Subcutaneous adipose tissue (tissue), 4 donors: ENCODE measurements around the gene CLCNKB. TPM values are rescaled to one million over a fixed set of nuclear protein-coding genes. Genes with fewer than 3 reads are reported as not detected.

Experiments used
- total RNA-seq, 4 donors: library from RNA; depleted of rRNA; stranded (reverse); fragments of >200 nt; gene quantifications; one replicate each; pipeline ENCODE4 v1.1.0, GENCODE V29; 2016
- TF ChIP-seq, protein P1 (sequence below): fragments of 450-650 bp; IDR thresholded peaks from one replicate; pipeline ENCODE4 v1.5.1; 2016; ENCODE audit warnings: low read depth, mild to moderate bottlenecking, control low read depth, antibody characterized with exemption, moderate library complexity

CLCNKB gene
- total RNA-seq, 4 donors from 2014 or later = 0.17 to 0.44 TPM; not detected in 2

DNA sequence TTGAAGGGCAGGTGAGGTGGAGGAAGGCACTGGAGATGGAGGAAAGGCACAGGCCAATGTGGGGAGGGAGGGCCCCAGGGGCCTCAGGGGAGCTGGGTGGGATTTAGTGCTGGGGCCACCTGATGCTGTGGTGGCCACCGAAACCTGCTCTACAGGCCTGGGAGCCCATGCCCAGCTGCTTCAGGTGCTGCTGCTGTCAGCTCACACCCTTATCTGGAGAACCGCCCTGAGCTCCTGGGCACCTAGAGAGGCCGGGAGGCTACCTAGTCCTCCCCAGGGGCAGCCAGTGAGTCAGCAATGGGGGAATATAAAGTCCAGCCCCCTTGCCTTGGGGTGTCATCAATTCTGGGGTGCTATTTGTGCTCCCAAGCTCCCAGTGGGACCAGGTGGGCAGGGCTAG lies 17.7 kb downstream of the CLCNKB start:
- TF ChIP-seq, protein P1, sequence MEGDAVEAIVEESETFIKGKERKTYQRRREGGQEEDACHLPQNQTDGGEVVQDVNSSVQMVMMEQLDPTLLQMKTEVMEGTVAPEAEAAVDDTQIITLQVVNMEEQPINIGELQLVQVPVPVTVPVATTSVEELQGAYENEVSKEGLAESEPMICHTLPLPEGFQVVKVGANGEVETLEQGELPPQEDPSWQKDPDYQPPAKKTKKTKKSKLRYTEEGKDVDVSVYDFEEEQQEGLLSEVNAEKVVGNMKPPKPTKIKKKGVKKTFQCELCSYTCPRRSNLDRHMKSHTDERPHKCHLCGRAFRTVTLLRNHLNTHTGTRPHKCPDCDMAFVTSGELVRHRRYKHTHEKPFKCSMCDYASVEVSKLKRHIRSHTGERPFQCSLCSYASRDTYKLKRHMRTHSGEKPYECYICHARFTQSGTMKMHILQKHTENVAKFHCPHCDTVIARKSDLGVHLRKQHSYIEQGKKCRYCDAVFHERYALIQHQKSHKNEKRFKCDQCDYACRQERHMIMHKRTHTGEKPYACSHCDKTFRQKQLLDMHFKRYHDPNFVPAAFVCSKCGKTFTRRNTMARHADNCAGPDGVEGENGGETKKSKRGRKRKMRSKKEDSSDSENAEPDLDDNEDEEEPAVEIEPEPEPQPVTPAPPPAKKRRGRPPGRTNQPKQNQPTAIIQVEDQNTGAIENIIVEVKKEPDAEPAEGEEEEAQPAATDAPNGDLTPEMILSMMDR = no peak

DNA sequence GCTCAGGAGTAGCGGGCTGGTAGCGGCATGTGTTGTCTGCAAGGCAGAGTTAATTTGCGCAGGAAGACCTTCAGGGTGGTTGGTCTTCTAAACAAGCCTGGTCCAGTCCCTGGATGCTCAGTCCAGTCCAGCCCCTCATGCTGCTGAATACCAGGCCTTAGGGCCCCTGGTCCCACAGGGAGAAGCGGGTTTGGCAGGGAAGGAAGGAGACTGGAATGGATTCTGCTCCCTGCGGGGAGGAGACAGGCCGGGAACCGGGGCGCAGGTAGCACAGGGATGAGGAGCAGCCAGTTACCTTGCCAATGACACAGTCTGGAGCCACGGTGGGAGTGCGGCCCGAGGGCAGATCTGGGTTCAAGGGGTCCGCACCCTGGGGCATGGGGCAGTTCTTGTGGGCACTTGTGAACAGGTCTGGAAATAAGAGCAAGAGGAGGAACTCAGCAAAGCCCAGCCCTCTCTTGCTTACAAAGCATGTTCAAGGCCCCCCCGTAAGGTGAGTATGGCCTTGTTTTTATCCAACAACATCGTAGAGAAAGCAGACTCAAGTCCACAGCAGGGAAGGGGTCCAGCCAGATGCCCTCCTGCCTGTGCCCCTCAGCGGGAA lies 19.7 kb downstream of the CLCNKB start:
- TF ChIP-seq, protein P1 = no peak

DNA sequence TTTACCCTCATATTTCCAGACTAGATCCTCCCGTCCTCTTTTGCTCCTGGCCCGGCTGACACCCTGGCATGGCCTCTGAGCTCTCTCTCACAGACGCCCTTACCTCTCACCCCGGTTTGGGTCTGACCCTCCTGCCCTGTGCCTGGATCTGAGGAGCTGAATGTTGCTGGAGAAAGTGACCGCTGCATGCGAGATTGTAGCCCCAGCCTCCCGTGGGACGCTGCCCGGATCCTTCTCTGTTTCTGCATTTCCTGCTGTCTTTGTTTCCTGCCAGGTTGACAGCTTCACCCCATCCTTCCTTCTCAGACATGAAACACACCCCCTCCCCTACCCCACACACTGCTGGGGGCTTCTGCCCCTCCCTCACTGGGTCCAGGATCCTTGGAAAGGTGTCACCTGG lies 20.3 kb downstream of the CLCNKB start:
- TF ChIP-seq, protein P1 = no peak

DNA sequence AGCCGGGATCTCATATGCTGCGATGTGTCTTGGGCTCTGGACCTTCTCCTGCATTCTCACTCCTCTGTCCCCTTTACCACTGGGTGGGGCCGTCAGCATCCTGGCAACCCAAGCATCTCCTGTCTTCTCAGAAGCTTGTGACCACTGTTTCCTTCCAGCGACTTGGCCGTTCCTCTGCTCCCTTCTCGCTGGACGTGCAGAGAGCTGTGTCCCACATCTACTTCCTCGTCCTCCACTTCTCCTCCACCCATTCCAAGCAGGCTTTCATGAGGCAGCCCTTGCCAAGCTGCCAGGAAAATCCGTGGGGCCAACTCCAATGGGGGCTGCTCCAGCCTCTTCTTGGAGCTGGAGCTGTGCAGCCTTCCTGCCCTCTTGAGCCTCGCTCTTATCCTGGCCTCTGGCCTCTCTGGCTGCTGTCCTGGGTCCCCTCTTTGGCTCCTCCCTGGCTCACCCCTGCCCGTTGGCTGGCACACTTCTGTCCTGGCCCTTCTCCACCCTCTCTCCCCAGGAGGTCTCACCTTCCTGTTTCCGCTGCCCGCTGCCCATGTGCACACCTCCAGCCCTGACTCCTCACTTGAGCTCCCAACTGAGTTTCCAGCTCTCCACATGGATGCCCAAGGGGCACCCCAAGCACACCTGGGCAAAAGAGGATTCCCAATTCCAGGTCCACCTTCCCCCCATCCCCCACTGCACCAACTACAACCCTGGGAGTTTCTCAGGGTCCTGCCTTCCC lies 21.1 kb downstream of the CLCNKB start:
- TF ChIP-seq, protein P1 = no peak

DNA sequence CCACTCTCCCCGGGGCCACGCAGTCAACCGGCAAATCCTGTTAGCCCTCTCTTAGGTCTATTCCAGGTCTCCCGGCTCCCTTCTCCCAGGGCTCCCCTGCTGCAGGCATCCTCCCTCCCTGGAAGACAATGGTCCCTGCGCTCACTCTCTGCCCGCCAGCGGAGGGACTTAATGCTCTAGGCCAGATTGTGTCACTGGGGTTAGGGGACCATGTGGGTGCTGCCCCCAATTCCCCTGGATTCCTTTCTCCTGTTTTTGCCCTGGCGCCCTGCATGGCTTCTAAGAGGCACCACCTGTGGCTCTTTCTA lies 21.6 kb downstream of the CLCNKB start:
- TF ChIP-seq, protein P1 = no peak

DNA sequence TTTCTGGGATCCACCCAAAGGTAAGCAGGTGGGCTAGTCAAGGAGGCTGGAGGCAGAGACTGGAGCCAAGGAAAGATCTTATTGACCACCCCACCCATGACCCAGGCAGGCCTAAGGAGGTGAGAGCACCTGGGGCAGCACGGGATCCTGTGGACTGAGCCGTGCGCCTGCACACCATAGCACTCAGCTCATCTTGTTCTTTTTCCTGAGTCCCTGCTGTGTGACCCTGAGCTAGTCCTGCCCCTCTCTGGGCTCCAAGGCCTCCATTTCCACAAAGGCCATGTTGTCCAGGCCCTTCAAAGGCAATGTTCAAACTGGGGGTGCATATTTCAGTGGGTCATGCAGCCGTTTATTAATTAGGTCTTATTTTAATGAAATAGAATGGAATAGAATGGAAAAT lies 22.7 kb downstream of the CLCNKB start:
- TF ChIP-seq, protein P1 = no peak

DNA sequence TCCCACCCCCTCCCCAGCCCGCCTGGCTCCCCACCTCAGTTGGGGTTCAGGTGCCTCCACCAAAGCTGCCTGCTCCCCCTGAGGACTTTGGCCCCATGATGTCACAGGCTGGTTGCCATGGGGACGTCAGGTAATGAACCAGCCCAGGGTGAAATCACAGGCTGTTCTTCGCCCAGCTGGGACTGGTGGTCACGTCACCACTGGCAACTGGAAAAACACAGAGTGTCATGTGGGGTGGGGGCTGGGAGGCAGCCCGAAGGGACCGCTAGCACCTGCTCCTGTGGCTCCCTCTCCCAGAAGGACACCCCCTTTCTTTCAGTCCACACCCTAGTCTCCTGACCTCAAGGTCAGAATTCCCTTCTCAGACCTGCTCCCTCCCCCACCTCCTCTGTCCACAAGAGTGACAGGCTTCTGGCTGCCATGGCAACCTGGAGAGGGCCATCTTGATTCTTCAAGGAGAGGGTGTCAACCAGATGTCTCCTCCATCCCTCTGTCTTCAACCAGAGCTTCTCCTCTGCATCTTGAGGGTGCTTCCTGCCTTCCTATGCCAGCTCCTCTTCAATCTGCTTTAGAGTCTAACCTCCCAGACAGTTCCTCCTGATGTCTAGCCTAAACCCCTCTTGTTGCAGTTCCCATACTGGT lies 23.7 kb downstream of the CLCNKB start:
- TF ChIP-seq, protein P1 = no peak
